Measurements from ENCODE around the gene EHD4.

EHD4 gene

GRCh38 chr15:41979493-41980266 lies 7.3 kb upstream of the EHD4 start:
- no peak for DNase-seq

GRCh38 chr15:41978534-41978933 lies 6.2 kb upstream of the EHD4 start:
- no peak for DNase-seq

GRCh38 chr15:41977757-41978383 lies 5.5 kb upstream of the EHD4 start:
- no peak for DNase-seq

GRCh38 chr15:41975669-41976068 lies 3.3 kb upstream of the EHD4 start:
- no peak for DNase-seq

GRCh38 chr15:41974041-41974440 lies 1.7 kb upstream of the EHD4 start:
- no peak for DNase-seq

GRCh38 chr15:41971895-41972252 lies 483 bp downstream of the EHD4 start:
- no peak for DNase-seq

GRCh38 chr15:41971089-41971894 lies 1.1 kb downstream of the EHD4 start:
- no peak for DNase-seq

- DNase-seq: no peak
These were observed 1.9 kb downstream of the EHD4 start for GRCh38 chr15:41970456-41970855.

GRCh38 chr15:41969851-41970431 lies 2.4 kb downstream of the EHD4 start:
- DNase-seq: no peak

GRCh38 chr15:41968701-41969100 lies 3.7 kb downstream of the EHD4 start:
- no peak for DNase-seq

- DNase-seq: no peak
These were observed 4.7 kb downstream of the EHD4 start for GRCh38 chr15:41967506-41968206.

- DNase-seq: no peak
These were observed 5.4 kb downstream of the EHD4 start for GRCh38 chr15:41966920-41967465.

GRCh38 chr15:41966414-41966812 lies 5.9 kb downstream of the EHD4 start:
- DNase-seq: no peak

GRCh38 chr15:41965441-41966413 lies 6.6 kb downstream of the EHD4 start:
- DNase-seq: no peak

GRCh38 chr15:41961595-41962202 lies 10.7 kb downstream of the EHD4 start:
- DNase-seq: no peak

GRCh38 chr15:41961001-41961518 lies 11.3 kb downstream of the EHD4 start:
- DNase-seq: no peak

- no peak for DNase-seq
These were observed 14.3 kb downstream of the EHD4 start for GRCh38 chr15:41958002-41958420.

- DNase-seq: no peak
These were observed 15.1 kb downstream of the EHD4 start for GRCh38 chr15:41957021-41957897.

- DNase-seq: no peak
These were observed 16.4 kb downstream of the EHD4 start for GRCh38 chr15:41955807-41956525.

All from NCI-H1048 (cell line).